ENCODE results near the gene OGDHL.

OGDHL gene

DNA sequence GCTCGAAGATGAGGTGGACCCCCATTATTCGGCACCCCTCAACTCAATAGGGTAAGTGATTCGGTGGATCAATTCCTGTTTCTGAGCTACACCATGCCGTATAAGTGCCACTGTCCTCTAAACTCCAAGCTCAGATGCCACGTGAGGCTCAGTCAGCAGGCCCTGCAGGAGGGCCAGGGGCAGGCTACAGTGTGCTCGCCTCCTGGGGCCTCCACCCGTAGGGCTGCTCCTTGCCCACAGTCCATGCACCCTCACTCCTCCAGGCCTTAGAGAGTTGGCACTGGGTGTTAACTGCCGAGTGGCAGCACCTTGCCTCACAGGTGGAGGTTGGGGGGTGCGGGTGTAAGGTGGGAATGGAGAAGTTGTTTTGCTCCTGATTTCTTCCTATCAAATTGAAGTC, 70.5 kb downstream of the OGDHL start:
- DNase-seq (ENCODE audit: low read depth, low spot score), result no peak

DNA sequence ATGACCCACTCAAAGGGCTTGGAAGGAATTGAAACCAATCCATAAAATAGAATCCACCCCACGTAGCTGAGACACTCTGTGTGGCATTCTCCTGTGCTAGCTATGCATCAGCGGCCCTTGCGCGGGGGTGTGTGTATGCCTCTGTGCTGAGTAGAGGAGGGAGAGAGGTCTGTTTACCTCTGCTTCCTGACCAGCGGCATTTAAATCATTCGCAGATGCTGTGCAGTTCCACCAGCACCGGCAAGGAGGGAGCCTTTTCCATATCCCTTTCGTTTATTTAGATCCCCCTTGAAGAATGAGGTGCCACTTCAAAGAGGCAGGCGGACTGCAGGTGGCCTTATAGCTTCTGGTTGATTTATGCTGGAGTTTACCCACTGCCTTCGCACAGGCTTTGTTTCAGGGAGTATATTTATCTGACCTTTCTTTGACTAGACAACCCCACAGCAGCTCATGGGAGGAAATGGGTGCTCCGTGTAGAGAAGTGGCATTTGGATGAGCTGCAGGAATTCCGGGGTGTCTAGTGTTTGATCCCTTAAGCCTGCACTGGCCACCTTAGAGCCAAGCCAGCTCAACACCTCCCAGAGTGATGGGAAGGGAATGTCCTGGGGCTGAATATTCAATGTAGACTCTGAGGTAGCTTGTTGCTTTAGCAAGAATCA, 71.3 kb downstream of the OGDHL start:
- no peak for DNase-seq (ENCODE audit: low read depth, low spot score)

DNA sequence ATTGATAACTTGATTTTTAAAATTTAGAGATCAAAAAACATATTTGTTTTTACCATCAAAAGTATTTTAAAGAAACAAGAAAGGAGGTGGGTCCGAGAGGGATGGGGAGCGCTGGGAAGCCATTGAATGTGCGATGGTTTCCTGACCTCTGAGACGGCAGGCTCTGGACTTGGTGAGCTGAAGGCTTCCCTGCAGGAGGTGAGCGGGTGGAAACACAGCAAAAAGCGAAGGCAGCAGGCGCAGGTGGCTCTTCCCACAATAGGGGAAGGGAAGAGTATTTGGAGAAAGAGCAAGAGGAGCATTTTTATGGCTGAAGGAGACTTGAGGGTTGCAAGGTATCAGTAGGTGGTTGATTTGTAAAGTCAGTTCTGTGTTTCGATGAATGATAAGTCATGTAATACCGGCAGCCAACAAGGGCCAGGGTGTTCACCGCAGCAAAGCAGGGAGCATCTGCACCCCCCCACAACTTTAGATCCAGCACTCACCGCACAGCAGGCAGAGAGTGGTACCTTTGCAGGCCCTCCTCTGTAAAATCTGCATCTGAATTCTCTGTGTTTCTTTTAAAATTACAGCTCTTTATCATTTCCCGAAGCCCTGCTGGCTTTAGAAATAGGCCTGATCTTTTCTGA, 72.1 kb downstream of the OGDHL start:
- DNase-seq (ENCODE audit: low read depth, low spot score), result no peak

DNA sequence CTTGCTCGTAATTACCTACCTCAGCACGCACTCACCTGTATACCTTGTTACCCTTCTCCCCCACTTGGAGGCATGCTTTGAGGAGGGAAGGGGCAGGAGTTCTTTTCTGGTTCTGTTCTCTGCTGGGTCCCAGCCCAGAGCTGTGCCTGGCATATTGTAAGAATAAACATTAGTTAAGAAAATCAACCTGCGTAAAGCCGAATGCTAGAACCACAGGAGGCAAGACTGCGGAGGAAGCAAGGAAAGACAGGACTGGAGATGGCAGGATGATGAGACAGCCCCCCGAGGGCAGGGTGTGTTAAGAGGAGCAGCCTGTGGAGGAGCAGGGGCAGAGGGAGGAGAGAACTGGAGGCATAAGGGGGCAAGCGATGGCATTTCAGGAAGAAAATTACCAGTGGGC, 73.2 kb downstream of the OGDHL start:
- no peak for DNase-seq (ENCODE audit: low read depth, low spot score)

DNA sequence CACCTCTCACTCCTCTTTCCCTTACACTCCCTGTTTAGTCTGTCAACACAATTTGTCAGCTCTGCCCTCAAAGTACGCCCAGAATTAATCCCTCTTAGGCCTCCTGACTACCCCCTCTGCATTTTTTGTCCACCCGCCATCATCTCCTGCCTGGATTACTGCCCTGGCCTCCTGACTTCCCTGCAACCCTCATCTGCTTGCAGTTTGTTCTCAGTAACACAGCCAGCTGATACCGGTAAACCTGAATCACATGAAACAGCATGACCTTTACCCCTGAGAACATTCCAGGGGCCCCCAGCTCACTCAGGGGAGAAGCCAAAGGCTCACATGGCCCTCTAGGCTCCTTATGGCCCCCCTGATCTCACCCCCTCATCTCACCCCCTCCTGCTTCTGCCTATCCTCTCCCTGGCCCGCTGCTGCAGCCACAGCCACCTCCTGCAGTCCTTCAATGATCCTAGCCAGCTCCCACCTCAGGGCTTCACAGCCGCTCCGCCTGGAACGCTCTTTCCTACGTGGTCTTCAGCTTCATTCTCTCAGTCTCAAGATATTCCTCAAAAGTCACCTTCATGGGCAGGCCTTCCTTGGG, 73.8 kb downstream of the OGDHL start:
- no peak for DNase-seq (ENCODE audit: low read depth, low spot score)

DNA sequence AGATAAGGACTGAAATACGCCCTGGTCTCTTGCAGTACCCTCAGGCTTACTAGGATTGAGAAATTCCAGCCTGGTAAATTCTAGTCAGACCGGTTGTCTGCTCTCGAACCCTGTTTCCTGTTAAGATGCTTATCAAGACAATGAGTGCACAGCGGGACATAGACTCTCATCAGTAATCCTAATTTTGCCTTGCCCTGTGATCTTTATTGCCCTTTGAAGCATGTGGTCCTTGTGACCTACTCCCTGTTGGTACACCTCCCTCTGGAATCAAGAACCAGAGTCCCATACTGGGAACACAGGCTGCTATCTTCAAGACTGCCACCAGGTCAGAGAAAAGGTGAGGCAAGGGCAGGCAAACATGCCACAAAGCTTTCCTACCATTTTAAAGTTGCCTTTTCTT, 75.5 kb downstream of the OGDHL start:
- no peak for DNase-seq (ENCODE audit: low read depth, low spot score)

Data from activated CD4-positive, CD25-positive, alpha-beta regulatory T cell treated with anti-CD3 and anti-CD28 coated beads, Interleukin-2, amount 50 U/mL, for 16 hours (primary cell).